Measurements from ENCODE around the gene RIC3. TPM values are rescaled to one million over a fixed set of nuclear protein-coding genes. Genes with fewer than 3 reads are reported as not detected.

RIC3 gene
- total RNA-seq, 6 donors from 2014 or later: 8.2 to 44.0 (median 12.2) TPM

DNA sequence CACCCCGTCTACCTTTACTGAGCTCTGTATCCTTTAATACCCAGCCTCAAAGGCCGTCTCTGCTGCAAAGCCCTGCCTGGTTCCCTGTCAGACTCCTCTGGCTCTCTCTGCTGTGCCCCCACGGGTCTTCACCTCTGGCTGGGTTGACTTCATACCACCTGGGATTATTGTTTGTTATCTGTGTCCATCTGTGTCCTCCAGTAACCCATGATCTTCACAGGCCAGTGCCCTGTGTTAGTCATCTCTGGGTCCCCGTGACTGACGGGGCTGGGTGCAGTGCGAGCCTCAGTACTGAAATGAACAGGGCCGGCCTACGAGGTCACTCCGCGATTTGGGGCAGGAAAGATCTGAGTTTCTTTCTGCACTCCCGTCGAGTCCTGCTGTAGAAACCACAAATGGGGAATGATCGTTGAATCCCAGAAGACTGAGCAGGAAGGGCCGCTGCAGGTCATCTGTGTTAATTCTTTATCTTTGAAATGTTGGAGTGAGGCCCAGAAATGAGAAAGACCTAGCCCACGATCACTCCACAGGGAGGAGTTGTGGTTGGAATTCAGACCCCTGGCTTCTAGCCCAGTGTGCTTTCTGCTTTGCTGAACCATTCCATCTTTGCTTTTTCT, 100.1 kb downstream of the RIC3 start:
- ATAC-seq (ENCODE audit: low FRiP score in 2 of 2) (peak; percentile 16 to 78), DNase-seq (no peak)
- Histone ChIP-seq H3K36me3 (no peaks in the 10 kb centered on the region), H3K4me1 (peaks cover 0 to 11% (median 7%) of the 10 kb centered on the region in 4 donors), H3K27ac (peak overlapping the region in 2 of 4 donors; percentile 40 to 46), H3K9me3 (no peaks in the 10 kb centered on the region), H3K27me3 (no peaks in the 10 kb centered on the region), H3K4me3 (no peak overlapping the region)
- 33 to 42% methylated on average over 15 of the region's 15 CpGs for WGBS, 2 donors
- TF ChIP-seq CTCF (IDR thresholded peaks at IDR 0.05) (no peak), POLR2A (IDR thresholded peaks at IDR 0.05) (no peak), POLR2AphosphoS5 (IDR thresholded peaks at IDR 0.05) (no peak), EP300 (IDR thresholded peaks at IDR 0.05) (no peak)

DNA sequence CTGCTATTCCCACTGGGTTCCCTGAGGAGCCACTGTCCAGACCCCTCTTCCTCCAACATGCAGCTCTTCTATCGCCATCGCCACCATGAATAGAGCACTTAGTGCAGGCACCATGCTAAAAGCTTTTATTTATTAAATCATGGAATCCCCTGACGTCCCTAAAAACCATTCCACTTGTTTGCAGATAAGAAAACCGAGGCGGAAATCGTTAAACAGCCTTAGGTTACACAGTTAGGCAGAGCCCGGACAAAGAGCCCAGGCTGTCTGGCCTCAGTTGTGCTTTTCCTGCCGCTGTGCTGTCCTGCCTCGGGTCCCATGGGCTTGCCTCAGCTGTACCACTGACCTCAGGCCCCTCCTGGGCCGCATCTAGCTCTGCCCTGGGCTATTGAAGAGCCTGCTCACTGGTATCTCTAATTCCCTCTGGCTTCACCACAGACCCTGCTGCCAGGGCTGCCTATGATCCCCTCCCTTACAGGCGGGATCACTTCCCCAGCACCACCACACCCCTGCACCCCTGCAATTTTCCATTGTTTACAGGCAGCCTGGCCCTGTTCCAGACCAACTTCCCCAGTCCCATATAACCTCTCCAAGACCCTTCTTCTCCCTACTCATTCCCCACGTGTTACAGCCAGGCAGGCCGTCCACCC, 100.8 kb downstream of the RIC3 start:
- no peaks in the 10 kb centered on the region for H3K36me3 ChIP-seq
- no peaks in the 10 kb centered on the region for H3K27me3 ChIP-seq
- DNase-seq: no peak
- TF ChIP-seq CTCF (IDR thresholded peaks at IDR 0.05): no peak
- TF ChIP-seq EP300 (IDR thresholded peaks at IDR 0.05): no peak
- no peak for TF ChIP-seq POLR2A (IDR thresholded peaks at IDR 0.05)
- no peak for TF ChIP-seq POLR2AphosphoS5 (IDR thresholded peaks at IDR 0.05)
- no peaks in the 10 kb centered on the region for H3K9me3 ChIP-seq
- no peak for ATAC-seq (ENCODE audit: low FRiP score in 2 of 2)
- peaks cover 0 to 15% (median 10%) of the 10 kb centered on the region in 4 donors for H3K4me1 ChIP-seq
- no peak overlapping the region for H3K4me3 ChIP-seq
- WGBS, 2 donors: 70 to 76% methylated on average over 13 of the region's 13 CpGs
- peak overlapping the region in 2 of 4 donors; percentile 40 to 46 for H3K27ac ChIP-seq

GRCh38 chr11:8067567-8067928, 101.3 kb downstream of the RIC3 start:
- Histone ChIP-seq H3K27me3 (no peaks in the 10 kb centered on the region), H3K4me1 (peaks cover 0 to 18% (median 10%) of the 10 kb centered on the region in 4 donors), H3K4me3 (no peak overlapping the region), H3K9me3 (no peaks in the 10 kb centered on the region), H3K27ac (no peak overlapping the region), H3K36me3 (no peaks in the 10 kb centered on the region)
- TF ChIP-seq POLR2AphosphoS5 (IDR thresholded peaks at IDR 0.05): no peak
- no peak for TF ChIP-seq POLR2A (IDR thresholded peaks at IDR 0.05)
- TF ChIP-seq CTCF (IDR thresholded peaks at IDR 0.05): no peak
- TF ChIP-seq EP300 (IDR thresholded peaks at IDR 0.05): no peak
- DNase-seq (no peak), ATAC-seq (ENCODE audit: low FRiP score in 2 of 2) (no peak)
- WGBS, 2 donors: 89 to 98% methylated on average over 4 of the region's 4 CpGs

DNA sequence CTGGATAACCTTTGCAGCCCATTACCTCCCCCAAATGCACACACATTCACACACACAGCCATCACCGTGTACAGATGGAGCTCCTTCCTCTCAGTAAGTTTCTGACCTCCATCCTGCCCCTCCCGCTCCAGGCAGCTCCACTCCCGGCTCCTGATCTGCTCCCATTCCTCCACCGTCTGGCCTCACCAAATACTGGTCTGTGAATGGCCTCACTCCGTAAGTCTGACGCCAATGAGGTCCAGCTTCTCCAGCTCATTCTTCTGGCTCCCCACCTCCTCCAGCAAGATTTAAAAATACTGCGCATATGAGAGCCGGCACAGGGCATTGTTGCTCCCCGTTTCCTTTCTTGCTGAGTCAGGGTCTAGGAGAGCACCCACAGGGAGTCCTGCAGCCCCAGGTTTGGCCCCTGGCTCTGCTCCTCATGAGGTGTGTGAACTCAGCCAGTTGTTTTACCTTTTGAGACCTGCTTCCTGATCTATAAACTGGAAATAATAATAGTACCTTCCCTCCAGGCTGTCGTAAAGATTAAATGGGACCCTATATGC, 101.8 kb downstream of the RIC3 start:
- Histone ChIP-seq H3K9me3 (no peaks in the 10 kb centered on the region), H3K4me1 (peaks cover 0 to 18% (median 10%) of the 10 kb centered on the region in 4 donors), H3K36me3 (no peaks in the 10 kb centered on the region), H3K4me3 (no peak overlapping the region), H3K27ac (no peak overlapping the region), H3K27me3 (no peaks in the 10 kb centered on the region)
- 64 to 74% methylated on average over 10 of the region's 10 CpGs for whole genome bisulfite sequencing, 2 donors
- ATAC-seq (ENCODE audit: low FRiP score in 2 of 2) (no peak), DNase-seq (no peak)
- TF ChIP-seq EP300 (IDR thresholded peaks at IDR 0.05) (no peak), POLR2AphosphoS5 (IDR thresholded peaks at IDR 0.05) (no peak), CTCF (IDR thresholded peaks at IDR 0.05) (no peak), POLR2A (IDR thresholded peaks at IDR 0.05) (no peak)
